ENCODE results near the gene LRRN3.

The LRRN3 gene

DNA sequence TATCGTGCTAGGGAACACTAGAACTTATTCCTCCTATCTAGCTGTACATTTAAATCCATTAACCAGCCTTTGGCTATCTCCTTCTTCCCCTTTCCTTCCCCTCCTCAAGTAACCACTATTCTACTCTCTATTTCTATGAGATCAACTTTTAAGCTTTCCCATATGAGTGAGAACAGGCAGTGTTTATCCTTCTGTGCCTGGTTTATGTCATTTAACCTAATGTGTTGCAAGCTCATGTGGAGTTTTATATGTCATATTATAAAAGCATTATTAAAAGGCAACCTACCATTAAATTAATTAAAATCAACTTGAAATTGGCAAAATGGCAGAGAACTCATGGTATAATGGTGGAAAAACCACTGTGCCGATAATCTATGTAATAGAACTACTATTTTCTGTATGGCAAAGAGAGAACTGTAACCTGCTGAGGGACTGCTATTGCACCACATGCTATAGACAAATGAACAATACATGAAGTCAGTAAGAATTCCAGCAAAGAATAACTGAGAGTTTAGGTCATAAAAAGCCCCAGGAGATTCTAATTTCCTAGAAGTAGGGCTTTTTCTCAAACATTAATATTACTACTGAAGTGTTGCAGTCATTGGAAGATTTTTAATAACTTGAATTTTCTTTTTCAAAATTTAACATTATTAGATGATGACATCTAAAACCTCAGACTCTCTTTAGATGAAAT lies 81.8 kb downstream of the LRRN3 start:
- DNase-seq (ENCODE audit: low spot score) = no peak

GRCh38 chr7:111173528-111173927 lies 82.6 kb downstream of the LRRN3 start:
- DNase-seq (ENCODE audit: low spot score) = no peak

- DNase-seq (ENCODE audit: low spot score) = no peak
Observed at GRCh38 chr7:111173990-111174389, 83.1 kb downstream of the LRRN3 start.

GRCh38 chr7:111174510-111174909 lies 83.6 kb downstream of the LRRN3 start:
- no peak for DNase-seq (ENCODE audit: low spot score)

Data from kidney tubule cell (primary cell).